HG02571 (cell line): ENCODE results near the gene CBFA2T3.

Source experiments
- ATAC-seq: cut with Tn5 transposase; IDR thresholded peaks from one replicate; pipeline ENCODE4 v1.9.1; 2021; ENCODE audit warnings: mild to moderate bottlenecking, moderate library complexity; ENCODE audit not compliant: unreplicated experiment

Gene CBFA2T3

DNA sequence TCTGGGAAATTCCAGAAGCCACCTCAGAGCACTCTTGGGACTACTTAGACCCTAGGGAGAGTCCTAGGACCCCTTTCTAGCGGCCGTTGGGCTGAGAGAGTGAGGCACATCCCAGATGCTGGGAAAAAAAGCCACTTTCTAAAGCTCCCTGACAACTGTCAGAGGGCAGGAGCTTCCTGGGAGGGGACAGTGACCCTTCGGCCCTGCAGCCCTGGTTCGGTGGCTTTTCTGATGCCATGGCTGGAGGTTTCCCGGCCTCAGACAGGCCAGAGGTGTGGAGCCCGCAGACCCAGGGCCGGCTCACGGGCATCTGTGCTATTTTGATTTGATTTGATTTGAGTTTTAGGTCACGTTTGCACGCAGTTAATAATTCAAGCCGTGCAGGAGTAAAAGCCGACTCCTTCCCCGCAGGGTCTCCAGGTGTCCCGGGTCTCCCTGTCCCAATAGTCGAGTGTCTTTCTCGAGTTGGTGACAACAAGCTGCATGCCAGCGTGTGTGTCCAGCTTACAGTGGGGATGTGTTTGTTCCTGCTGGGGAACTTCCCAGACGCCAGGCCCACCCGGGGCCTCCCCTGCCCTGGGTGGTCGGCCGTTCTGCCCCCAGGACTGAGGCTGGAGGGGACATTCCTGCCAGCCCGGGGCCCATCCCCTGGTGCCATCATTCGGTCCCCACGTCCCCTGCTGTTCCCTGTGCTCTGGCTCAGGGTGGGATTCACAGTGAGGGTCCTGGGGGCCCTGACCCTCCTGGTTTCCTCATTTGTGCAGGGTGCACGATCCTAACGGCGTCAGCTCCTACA is 1.0 kb upstream of the CBFA2T3 start:
- ATAC-seq, result no peak

DNA sequence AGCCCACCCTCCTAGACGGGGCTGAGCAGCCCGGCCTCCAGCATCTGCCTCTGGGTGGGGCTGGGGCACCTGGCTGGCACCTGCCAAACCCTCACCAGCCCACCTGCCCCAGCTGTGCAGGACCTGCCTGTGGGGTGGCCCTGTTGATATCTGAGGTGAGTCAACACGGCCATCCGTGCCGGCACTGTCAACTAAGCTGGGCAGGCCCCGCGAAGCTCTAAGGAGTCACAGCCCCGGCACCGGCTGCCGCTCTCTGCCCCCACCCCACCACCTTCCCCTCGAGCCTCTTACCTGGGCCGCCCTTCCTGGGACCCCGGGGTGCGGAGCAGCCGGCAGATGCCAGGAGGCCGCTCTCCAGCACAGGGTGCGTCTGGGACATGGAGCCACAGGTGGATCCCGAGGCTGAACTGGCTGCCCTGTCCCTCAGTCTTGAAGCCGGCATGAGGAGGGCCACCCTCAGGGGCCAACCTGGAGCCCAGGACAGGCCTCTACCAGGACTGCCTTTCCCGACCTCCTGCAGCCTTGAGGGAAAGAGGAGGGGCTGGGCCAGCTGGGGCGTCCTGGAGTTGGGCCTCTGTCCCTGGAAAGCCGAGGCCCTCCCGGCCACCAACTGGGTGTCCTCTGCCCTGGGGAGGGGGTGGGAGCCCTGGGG is 515 bp downstream of the CBFA2T3 start:
- ATAC-seq, result no peak

DNA sequence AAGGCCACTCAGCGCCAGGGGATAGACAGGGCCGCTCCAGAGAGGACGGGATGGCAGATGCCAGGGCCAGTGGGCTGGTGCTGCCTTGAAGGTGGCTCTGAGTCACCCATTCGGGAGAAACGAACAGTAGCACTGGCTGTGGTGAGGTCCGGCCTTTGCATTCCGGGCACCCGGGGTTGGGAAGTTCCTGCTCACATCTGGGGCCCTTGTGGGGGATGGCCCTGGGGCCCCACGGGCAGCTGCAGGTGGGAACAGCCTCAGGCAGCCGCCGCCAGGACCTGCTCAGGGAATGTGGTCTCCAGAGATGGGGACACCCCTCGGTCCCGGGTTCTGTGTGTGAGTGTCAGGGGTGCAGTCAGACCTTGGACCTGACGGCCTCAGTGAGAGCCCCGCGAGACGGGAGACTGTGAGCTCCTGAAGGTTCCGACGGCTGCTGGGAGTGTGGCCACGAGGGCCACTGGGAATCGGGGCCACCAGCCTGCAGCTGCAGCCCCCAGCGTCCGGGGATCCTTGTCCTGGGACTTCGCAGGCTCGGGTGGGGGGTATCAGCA is 1.4 kb downstream of the CBFA2T3 start:
- ATAC-seq, result no peak

DNA sequence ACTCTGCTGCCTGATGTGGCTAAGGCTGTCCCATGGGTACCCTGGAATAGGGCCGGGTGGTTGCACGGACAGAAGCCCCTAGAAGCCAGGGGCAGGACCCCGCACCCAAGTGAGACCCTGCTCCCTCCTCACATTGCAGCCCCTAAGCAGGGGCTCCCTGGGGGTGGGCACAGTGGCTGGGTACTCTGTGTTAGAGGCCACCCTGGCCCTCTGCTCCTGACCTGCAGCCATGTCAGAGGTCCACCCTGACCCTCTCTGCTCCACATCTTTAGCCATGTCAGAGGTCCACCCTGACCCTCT is 2.1 kb downstream of the CBFA2T3 start:
- ATAC-seq, result no peak

DNA sequence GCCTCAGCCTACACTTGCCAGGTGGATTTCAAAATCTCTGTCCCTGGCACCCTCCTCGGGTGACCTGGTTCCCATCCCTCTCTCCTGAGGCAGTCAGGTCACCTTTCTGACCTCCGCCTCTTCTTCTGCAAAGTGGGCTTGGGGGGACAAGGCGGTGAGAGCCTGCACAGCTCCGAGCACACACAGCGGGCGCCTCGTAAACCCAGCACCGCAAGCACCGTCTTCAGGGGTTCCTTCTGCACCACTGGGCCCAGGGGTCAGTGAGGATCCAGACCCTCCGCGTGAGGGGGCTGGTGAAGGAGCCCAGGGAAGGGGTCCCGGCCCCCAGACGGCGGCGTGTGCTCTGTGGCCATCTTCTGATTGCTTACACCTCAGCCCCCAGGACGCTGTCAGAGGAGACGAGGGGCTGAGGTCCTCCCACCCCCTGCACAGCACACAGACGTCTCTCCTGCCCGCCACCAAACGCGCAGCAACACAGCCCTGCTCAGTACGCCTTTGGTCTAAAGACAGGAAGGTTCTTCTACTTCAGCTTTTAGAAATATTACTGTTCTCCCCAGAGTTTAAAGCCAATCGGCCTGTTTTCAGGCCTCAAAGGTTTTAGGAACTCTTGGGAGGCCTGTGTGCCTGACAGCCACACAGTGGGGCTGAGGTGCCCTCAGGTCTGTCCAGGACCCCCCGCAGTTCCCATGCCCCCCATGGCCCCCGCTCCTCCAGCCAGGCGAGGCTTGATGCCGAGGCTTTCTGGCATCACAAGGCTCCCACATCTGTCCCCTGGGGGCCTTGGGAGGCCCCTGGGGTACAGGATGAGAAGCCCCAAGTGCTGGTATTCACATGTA is 2.7 kb downstream of the CBFA2T3 start:
- ATAC-seq, result no peak

DNA sequence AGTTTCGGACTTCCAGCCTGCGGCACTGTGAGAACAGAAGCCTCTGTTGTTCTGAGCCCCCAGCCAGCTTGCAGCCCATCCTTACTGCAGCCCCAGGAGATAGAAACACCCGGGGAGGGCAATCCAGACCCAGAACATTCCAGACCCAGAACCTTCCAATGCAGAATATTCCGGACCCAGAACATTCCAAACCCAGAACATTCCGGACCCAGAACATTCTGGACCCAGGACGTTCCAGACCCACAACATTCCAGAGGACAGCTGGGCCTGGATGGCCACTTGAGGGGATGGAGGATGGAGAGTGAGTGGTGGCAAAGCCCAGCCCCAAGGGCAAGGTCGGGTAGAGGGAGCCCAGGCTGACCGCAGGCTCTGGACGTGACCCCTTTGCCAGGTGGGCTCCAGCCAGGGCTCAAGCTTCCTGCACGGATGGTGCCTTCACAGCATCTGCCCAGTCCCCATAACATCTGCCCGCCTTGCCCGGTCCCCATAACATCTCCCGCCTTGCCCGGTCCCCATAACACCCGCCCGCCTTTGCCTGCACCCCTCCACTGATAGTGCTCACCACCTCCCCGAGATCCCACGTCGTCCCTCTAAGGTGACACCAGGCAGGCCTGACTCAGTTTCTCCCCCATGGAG is 3.5 kb downstream of the CBFA2T3 start:
- ATAC-seq, result no peak

DNA sequence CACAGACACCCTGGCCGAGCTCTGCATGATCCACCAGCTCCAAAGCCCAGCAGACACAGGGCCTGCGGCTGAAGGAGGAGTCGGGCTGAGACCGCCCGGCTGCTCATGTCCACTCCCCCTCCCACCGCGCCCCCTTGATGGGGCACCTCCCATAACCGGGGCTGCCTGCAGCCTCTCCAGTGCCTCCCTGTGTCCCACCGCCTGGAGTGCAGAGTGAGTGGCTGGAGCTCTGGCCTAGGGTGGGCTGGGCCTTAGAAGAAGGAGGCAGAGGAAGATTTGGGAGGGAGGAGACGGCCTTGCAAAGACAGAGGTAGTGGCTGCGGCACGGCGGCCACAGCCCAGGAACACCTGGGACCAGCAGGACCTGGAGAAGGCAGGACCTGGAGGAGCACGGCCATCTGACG is 4.0 kb downstream of the CBFA2T3 start:
- no peak for ATAC-seq

DNA sequence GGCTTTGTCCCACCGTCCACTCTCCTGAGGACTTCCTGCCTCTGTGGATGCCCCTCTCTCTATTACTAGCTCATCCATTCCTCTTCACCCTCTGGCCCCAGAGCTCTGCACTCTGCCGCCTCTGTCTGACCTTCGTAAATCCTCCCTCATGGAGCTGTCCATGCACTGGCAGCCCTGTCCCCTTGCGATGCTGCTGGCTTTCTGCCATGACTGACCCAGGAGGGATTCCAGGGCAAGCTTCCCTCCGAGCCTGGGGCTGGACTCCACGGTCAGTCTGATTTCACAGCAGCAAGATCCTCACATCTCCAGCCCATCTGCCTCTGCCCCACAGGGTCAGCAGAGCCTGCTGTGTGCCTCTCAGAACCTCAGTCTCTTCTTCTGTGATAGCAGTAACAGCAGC is 4.7 kb downstream of the CBFA2T3 start:
- ATAC-seq, result no peak

DNA sequence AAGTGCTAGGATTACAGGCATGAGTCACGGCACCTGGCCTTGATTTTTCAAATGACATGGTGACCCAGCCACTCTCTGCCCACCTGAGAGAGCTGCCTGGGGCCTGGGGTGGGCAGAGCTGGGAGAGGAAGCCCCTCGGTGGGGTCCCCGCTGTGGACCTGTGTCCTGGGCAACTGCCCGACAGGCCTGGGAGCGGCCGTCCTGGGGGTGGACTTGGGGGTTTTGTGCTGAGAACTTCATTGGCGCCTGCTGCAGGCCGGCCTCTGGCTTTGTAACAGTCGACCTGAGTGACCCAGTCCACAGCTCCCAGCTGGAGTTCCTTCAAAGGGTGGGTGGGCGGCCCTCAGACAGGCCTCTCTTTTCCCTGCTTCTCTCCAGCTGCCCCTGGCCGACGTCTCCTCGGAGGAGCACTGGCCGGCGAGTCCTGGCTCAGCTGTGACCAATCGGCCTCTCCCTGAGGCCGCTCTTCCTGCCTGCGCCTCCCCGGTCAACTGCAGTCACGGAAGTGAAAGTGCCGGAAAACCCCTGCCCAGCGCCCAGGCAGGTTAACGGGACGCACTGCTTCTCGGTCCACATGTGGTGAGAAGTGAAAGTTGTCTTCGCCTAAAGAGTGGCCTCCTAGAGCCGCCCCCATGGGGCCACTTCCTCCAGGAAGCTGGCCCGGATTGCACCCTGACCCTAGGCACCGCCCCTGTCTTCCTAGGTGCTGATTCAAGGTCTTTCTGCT is 5.5 kb downstream of the CBFA2T3 start:
- ATAC-seq, result peak; percentile 32

DNA sequence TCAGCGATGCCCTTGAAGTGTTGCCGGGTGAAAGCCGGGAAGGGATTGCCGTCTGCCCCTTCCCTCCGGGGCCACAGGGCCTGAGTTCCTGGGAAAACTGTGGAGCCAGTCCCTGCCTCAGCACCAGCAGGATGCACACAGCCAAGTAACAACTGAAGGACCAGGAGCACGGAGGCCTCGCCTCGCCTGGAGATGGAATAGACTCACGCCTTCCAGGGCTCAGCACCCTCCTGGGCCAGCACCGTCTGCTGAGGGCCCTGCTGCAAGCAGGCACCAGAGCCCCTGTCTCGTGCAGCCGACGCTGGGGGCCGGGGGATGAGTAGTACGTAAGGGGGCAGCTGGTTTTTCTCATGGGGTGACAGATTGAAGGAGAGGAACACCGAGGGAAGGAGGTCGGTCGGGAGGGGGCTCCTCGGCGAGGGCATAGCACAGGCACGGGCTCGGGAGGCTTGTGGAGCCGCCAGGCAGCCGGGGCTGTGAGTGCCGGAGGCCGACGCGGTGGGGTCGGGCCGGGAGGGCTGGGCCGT is 6.4 kb downstream of the CBFA2T3 start:
- no peak for ATAC-seq

DNA sequence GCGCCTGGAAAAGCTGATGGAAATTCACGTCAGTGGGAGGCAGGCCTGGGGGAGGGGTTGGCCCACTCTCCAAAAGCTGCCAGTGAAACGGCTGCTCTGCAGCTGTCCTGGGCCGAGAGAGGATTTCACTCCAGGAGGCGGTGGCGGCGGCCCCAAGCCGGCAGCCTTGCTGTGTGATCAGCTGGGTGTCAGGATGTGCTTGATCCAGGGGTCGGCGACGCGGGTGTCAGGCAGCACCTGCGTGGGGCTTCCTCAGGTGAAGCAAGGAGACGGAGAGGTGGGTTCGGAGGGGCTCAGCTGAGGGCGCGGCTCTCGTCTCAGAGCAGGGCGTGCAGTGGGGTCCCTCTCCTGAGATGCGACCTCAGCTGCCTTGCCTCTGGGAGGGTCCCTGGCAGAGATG is 7.0 kb downstream of the CBFA2T3 start:
- no peak for ATAC-seq

DNA sequence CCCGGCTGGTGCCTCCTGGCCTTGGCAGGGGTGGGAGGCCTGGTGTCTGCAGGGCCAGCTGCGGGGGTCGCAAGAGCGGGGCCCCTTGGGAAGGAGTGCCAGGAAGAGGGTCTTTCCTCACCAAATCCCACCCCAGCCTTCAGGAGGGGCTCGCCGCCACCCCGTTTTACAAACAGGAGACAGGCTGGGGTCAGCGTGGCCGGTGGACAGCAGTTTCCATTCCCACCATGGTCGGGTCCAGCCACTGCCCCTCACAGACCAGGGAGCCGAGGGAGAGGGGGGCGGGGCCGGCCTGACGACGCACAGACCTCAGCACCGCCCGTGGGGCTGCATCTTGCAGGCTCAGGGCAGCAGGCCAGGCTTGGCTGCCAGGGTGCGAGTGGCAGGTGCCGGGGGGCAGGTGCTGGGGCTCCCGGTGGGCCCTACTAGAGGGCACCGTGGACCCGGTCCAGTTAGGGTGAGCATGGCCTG is 7.6 kb downstream of the CBFA2T3 start:
- no peak for ATAC-seq

DNA sequence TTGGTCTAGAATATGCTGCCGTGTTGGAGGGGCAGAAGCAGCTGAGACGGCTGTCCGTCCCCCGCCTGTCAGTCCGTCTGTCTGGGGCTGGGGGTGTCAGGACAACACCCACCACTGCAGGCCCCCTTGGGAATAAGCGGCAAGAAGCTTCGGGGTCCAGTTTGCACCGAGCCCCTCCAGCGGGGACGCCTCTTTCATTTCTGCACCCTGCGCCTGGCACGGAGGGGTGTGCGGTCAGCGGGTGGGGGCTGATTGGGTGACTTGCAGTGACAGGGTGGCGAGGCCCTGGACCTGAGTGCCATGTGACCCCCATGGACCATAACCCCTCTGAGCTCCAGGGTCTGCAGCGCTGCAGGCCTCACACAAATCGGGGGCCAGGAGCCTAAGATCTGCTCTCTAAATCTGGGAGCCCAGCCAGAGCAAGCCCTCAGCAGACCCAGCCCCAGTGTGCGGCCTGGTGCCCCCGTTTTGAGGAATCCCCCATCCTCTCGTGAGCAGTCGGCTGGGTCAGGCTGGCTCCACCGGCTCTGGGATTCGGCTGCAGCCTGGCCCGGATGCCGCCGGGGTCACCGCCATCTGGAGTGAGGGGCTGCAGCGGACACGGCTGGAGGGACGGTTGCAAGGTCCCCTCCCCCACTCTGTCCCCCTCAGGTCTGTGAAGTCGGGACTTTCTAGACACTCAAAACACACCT is 8.3 kb downstream of the CBFA2T3 start:
- ATAC-seq, result no peak

DNA sequence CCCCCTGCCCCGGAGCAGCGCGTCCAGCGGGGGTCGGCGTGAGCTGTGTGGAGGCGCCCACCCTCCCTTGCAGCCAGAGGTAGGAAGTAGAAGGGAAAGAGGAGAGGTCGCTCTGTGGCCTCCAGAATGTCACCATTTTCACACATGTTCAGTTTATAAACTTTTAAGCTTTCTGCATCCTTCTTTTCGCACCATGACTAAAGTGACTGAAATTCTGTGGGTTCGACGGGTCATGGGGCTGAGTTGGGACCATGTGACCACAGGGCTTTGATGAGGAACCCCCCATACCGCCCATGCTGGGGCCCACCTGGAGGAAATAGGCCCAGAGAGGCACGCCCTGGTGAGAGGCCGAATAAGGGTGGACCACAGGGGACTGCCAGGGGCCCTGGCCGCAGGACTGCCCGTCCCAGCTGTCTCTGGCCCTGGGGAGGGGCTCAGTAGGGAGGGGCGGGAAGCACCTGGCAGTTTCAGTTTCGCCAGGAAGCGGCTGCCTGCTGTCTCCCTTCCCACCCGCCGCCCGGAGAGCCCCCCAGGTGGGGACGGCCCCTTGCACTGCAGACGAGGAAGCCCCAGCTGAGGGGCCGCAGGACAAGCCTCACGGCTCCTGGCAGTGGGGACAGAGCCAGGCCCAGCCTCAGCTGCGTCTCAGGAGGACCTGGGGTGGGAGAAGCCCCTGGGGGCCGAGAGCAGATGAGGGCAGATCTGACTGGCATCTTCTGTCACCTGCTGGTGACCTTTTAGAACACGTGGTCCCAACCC is 9.0 kb downstream of the CBFA2T3 start:
- ATAC-seq, result peak; percentile 51

DNA sequence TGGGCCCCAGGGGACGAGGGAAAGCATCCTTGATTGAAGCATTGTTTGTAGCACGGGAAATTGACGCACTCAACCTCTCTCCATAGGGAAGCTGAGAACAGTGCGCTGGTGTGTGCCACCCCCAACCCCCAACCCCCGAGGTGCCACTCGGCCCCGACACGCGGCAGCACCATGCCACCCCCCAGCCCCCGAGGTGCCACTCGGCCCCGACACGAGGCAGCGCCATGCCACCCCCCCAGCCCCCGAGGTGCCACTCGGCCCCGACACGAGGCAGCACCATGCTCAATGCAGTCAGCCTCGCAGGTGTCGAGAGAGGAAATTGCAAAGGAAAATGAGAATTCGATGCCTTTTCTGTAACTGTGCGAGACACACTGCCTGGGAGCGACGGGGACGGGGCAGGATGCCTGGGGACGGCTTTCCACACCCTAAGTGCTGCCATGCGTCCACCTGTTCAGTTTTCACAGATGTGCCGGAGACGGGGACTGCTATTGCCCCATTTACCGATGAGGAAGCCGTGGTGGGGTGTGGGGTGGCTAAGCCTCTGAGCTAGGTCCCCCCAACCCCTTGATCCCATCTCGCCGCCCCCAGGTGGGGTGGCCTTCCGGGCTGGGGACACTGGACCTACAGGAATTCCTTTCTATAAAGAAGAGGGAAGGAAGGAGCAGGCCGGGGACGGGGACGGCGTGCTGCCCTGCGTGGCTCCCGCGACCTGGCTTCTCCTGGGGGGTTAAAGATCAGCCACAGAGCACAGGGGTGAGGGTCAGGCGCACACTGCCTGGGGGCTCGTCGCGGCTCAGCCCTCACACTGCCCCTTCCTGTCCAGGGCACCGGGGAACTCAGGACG is 9.8 kb downstream of the CBFA2T3 start:
- no peak for ATAC-seq

DNA sequence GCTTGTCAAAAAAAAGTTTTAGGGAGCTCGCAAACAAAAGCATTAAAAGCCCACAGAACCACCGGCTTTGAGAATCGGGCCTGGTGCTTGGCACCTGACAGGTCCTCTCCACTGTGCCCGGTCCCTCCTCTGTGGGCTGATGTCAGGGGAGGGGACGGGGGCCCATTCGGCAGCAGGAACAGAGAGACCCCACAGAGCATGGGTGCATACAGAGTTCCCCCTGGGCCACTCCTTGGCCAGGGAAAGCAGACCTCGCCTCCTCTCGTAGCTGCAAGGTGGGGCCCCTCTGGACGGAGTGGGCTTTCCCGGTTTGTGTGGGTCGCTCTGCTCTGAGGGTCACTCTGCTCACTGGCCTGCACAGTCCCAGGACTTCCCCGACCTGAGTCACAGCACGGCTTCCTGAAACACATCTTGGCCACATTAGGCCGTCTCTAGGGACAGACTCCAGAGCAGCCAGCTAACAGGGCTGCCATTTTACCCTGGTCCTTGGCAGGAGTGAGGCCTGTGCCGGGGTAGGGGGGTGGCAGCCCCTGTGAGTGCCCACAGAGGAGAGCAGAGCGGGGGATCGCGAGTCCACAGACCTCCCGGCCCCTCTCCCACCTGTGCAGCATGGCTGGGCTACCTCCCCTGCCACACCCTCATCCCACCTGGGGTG is 11.1 kb downstream of the CBFA2T3 start:
- ATAC-seq, result no peak

DNA sequence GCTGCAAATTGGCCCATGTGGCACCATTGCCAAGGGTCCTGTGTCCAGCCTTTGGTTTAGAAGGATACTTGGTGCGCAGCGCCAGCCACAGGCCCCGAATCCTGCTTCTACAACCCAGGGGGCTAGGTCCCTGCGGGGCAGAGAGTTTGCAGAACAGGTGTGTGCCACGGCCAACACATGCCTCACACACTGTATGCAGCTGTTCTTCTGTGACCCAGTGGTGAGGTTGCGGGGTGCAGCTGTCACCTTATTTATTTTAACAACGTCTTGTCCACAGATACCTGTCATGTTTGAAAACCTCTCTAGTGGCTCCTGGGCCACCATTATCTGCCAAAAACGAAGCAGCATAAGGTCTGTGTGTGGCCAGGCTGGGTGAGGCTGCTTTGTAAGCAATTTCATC is 11.6 kb downstream of the CBFA2T3 start:
- no peak for ATAC-seq
